Stomach smooth muscle (tissue), 2 donors: ENCODE results near the gene SMC1B.
A peak's percentile ranks its signal among the peaks of the same experiment; 100 is the strongest.

ENCODE experiments used
- H3K27ac ChIP-seq: one replicate; pipeline ENCODE4 v1.7.0; 2013; ENCODE audit warnings: mild to moderate bottlenecking, low read length, inconsistent platforms
- H3K27me3 ChIP-seq, 2 donors: one replicate each; pipeline ENCODE4 v1.7.0; 2013; ENCODE audit warnings: low read length in 2 of 2; ENCODE audit not compliant: insufficient read depth in 2 of 2, control insufficient read depth in 1 of 2
- H3K36me3 ChIP-seq, 2 donors: one replicate each; pipeline ENCODE4 v1.7.0; 2013; ENCODE audit warnings: low read length in 2 of 2; ENCODE audit not compliant: control insufficient read depth in 2 of 2, insufficient read depth in 2 of 2
- H3K4me1 ChIP-seq: one replicate; pipeline ENCODE4 v1.7.0; 2013; ENCODE audit warnings: low read length; ENCODE audit not compliant: control insufficient read depth, insufficient read depth
- H3K4me3 ChIP-seq, 2 donors: one replicate each; pipeline ENCODE4 v1.7.0; 2013; ENCODE audit warnings: low read length in 2 of 2
- H3K9ac ChIP-seq, 2 donors: one replicate each; pipeline ENCODE4 v1.7.0; 2013; ENCODE audit warnings: low read length in 2 of 2, mild to moderate bottlenecking in 1 of 2
- H3K9me3 ChIP-seq, 2 donors: one replicate each; pipeline ENCODE4 v1.7.0; 2013; ENCODE audit warnings: low read length in 2 of 2; ENCODE audit not compliant: control insufficient read depth in 2 of 2
- donor health status: healthy.
- donor health status: Pancreatic carcinoma.

SMC1B gene

DNA sequence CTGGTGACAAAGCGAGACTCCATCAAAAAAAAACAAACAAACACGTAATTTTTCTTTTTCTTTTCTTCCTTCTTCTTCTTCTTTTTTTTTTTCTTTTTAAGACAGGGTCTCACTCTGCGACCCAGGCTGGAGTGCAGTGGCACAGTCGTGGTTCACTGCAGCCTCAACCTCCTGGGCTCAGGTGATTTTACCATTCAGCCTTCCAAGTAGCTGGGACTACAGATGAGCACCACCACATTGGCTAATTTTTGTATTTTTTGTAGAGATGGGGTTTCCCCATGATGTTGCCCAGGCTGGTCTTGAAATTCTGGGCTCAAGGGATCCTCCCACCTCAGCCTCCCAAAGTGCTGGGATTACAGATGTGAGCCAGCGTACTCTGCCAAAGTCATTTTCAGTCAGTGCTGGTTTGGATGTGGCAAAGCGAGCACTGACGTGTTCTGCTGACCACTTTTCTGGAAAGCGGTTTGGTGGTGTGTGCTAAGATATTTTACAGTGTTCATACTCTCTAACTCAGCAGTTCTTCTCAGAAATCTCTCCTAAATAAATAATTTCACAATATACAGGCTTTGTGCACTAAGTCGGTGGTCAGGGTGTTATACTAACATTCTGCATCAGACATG lies 92.9 kb downstream of the SMC1B start:
- H3K9ac ChIP-seq, result peak overlapping the region in 1 of 2 donors; percentile 65
- no peaks in the 10 kb centered on the region for H3K27me3 ChIP-seq
- no peak overlapping the region for H3K4me3 ChIP-seq
- H3K9me3 ChIP-seq, result no peaks in the 10 kb centered on the region
- peaks cover 30% of the 10 kb centered on the region for H3K4me1 ChIP-seq
- H3K36me3 ChIP-seq, result peaks cover 22 to 28% of the 10 kb centered on the region in 2 donors
- H3K27ac ChIP-seq, result peak overlapping the region; percentile 97

DNA sequence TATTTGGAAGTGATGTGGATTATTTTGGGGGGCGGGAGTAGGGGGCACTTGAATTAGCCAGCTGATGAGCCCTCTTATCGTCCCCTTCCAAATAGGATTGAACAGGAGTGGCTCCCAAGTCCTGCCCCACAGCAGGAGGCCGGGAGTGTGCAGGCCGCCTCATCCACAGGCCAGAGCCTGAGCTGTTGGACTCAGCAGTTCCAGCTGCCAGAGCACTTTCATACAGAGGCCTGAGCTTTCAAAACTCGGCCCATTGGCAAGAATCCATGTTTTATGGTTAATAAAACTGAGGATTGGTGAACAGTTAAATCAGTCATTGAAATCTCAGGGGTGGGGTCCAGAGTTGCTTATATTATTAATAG lies 94.1 kb downstream of the SMC1B start:
- Histone ChIP-seq H3K4me3 (peak overlapping the region in 1 of 2 donors; percentile 10), H3K27ac (peak overlapping the region; percentile 97), H3K9ac (peak overlapping the region; percentile 58 to 65), H3K9me3 (no peaks in the 10 kb centered on the region), H3K27me3 (no peaks in the 10 kb centered on the region), H3K4me1 (peaks cover 30% of the 10 kb centered on the region), H3K36me3 (peaks cover 20 to 22% of the 10 kb centered on the region in 2 donors)

DNA sequence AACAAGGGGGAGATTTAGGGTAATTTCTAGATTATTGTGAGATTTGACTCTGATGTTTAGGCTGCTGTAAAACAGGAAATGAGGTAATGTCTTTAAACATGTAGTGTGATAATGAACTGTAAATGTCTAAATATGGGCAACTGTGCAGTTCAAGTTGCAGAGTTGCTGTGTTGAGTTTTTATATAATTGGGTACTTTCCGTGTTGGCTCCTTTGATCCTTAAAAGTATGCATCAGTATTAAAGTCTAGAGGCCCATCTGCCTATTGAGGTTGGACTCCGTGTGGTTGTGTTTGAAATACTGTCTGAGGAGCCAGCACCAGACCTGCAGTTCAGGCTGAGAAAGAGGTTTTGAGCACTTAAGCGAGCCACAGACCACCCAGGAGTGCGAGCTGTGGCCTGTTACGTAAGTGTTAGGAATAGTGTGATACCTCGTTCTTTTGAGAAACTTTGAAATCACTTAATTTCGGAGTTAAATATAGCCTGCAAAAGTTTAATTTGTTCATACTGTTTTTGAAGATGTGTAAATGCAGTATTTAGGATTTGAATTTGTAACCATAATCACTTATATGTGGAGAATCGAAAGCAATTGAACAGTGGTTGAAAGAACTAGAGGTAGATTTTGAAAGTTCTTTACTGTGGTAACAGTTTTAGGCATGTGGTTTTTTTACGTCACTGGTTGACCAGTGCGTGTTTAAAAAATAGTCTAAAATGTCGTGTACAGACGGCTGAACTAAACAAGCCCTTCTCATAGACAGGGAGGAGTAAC lies 94.7 kb downstream of the SMC1B start:
- H3K9ac ChIP-seq, result peak overlapping the region; percentile 58 to 65
- H3K27ac ChIP-seq, result peak overlapping the region; percentile 97
- peaks cover 15 to 17% of the 10 kb centered on the region in 2 donors for H3K36me3 ChIP-seq
- H3K4me3 ChIP-seq, result peak overlapping the region; percentile 10 to 45
- no peaks in the 10 kb centered on the region for H3K27me3 ChIP-seq
- peaks cover 30% of the 10 kb centered on the region for H3K4me1 ChIP-seq
- H3K9me3 ChIP-seq, result no peaks in the 10 kb centered on the region

DNA sequence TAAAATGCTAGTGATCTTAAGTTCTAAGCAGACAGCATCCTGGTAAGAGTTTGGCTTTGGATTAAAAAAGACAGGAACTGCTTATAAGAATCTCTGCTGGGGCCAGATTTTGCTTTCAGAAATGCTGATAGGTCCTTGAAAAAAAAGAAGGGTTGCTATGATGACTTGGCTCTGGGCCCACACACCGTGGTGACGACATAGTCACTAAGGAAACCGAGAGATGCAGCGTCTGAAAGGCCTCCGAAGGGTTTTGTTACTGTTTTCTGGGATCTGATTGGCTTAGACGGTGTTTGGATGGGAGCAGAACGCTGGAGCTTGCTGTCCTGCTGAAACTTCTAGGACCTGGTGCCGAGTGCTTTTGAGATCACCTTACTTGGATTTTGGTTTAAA lies 95.2 kb downstream of the SMC1B start:
- H3K36me3 ChIP-seq, result peaks cover 10 to 12% of the 10 kb centered on the region in 2 donors
- H3K27me3 ChIP-seq, result no peaks in the 10 kb centered on the region
- peak overlapping the region; percentile 97 for H3K27ac ChIP-seq
- peaks cover 30% of the 10 kb centered on the region for H3K4me1 ChIP-seq
- H3K4me3 ChIP-seq, result peak overlapping the region; percentile 10 to 45
- peak overlapping the region; percentile 43 to 65 for H3K9ac ChIP-seq
- H3K9me3 ChIP-seq, result no peaks in the 10 kb centered on the region

DNA sequence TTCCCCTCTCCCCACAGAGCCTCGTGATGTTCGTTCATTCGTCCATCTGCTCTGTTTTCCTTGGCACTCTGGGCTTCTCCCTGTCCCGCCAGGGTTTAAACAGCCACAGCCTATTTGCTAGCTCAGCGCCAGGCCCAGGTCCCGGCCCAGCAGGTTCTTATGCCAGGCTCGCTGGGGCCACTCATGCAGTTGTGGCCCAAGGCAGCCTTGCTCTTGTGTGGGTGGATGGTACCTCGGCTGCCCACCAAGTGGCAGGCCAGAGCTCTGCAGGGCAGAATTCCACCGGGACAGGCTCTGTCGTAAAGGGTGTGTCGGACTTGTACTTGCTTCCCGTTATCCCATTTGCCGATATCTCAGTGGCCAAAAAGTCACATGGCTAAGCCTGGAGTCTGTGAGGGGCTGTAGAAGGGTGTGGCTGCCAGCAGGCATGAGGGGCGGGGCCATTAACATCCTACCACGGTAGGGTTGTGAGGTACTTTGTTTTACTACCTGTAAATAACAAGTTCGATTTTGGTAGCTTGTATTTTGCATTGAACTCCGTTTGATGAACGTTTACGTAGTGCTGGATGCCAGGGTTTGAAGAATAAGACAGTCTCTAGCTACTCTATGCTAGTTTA lies 95.7 kb downstream of the SMC1B start:
- Histone ChIP-seq H3K27ac (peak overlapping the region; percentile 97), H3K9me3 (no peaks in the 10 kb centered on the region), H3K36me3 (peaks cover 5 to 7% of the 10 kb centered on the region in 2 donors), H3K4me3 (peak overlapping the region; percentile 10 to 45), H3K9ac (peak overlapping the region; percentile 43 to 65), H3K4me1 (peaks cover 30% of the 10 kb centered on the region), H3K27me3 (no peaks in the 10 kb centered on the region)

DNA sequence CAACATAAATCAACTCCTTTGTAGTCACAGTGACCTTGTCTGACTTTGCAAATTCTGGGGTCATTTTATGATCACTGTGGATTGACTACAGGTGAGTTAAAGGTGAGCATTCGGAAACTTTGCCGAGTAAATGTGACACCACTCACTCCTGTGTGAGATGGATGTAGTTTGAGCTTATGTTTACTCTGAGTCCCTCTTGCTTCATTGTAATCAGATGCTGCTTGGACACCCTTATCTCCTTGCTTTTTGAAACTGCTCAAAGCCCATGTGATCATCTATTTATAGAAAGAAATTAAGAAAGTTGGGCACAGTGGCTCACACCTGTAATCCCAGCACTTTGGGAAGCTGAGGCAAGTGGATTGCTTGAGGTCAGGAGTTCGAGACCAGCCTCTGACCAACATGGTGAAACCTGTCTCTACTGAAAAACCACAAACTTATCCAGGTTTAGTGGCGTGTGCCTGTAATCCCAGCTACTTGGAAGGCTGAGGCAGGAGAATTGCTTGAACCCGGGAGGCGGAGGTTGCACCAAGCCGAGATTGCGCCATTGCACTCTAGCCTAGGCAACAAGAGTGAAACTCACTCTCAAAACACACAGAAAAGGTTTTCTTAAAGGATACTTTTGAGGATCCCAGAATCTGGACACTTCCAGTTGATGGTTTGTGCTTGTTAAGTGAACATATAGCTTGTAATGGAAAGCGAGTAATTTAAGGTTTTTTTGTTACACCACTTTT lies 96.4 kb downstream of the SMC1B start:
- H3K36me3 ChIP-seq, result peaks cover 0 to 2% of the 10 kb centered on the region in 2 donors
- H3K27me3 ChIP-seq, result no peaks in the 10 kb centered on the region
- H3K9ac ChIP-seq, result peak overlapping the region; percentile 43 to 65
- no peaks in the 10 kb centered on the region for H3K9me3 ChIP-seq
- H3K4me3 ChIP-seq, result no peak overlapping the region
- H3K4me1 ChIP-seq, result peaks cover 30% of the 10 kb centered on the region
- peak overlapping the region; percentile 97 for H3K27ac ChIP-seq

DNA sequence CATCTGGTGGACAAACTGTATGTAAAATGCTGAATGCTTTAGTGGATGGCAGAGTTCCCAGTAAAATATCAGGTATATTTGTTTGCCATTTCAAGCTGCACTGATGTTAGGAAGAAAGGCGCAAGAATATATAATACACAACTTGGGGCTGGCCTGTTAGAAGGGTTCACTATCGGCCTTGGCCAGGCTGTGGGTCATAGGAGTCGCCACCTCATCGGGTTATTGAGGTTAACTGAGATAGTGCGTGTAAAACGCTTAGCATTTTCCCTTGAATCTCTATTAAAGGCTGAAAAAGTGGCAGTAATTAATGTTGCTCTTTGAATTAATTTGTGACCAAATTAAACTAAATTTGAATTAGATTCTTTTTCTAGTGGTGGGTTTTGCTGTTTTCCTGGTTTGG lies 98.6 kb downstream of the SMC1B start:
- Histone ChIP-seq H3K27me3 (no peaks in the 10 kb centered on the region), H3K9ac (no peak overlapping the region), H3K9me3 (no peaks in the 10 kb centered on the region), H3K4me3 (no peak overlapping the region), H3K4me1 (peaks cover 40% of the 10 kb centered on the region), H3K27ac (no peak overlapping the region), H3K36me3 (peaks cover 0 to 2% of the 10 kb centered on the region in 2 donors)

DNA sequence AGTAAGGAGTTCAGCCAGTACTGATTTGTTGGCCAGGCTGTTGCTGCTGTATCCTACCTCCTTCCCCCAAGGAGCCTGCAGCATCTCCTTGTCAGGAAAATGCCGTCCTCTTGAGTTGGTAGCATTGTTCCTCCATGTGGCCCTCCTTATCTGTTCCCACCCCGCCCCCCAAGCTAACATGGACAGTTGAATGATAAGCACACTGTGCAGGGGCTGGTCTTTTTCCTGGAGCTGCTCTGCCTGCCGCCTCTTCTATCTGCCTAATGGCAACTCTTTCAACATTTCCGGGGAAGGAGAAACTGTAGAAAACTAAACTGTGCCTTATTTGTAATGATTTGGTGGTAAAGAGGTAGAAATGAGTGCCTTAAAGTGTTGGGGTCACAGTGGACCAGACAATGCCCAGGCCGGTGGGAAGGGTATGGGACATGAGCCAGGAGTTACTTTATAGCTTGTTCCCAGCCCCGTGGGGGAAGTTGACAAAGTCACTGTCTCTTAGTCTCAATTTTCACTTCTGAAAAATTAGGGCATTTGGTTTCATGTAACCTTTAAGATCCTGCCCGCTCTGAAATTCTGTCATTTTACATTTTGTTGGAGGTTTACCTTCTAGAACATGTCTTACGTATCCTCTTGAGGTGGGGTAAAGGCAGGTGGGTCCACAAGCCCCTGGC lies 99.2 kb downstream of the SMC1B start:
- Histone ChIP-seq H3K9me3 (no peaks in the 10 kb centered on the region), H3K27me3 (no peaks in the 10 kb centered on the region), H3K36me3 (peaks cover 0 to 2% of the 10 kb centered on the region in 2 donors), H3K4me3 (no peak overlapping the region), H3K4me1 (peaks cover 38% of the 10 kb centered on the region), H3K9ac (no peak overlapping the region), H3K27ac (no peak overlapping the region)

DNA sequence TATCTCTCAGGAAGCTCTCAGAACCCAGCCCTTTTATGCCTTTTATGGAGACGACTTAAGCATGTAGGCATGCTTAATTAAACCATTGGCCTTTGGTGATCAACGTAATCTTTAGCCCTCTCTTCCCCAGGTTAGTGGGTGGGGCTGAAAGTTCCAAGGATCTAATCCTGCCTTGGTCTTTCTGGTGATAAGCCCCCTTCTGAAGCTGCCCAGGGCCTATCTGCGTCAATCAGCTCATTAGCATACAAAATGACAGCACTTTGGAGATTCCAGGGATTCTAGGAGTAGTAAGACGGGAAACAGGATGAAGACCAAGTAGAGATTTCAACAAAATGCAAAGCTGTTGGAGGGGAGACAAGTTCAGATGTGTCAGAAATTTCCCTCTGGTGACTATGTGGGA lies 100.5 kb downstream of the SMC1B start:
- Histone ChIP-seq H3K27ac (no peak overlapping the region), H3K4me1 (peaks cover 35% of the 10 kb centered on the region)

DNA sequence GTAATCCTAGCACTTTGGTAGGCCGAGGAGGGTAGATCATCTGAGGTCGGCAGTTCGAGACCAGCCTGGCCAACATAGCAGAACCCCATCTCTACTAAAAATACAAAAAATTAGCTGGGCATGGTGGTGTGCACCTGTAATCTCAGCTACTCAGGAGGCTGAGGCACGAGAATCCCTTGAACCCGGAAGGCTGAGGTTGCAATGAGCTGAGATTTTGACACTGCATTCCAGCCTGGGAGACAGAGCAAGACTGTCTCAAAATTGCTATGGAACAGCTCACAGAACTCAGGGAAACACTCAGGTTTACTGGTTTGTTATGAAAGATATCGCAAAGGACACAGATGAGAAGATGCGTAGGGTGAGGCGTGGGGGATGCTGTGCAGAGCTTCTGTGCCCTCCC lies 101.0 kb downstream of the SMC1B start:
- Histone ChIP-seq H3K27ac (no peak overlapping the region), H3K9me3 (no peaks in the 10 kb centered on the region), H3K9ac (no peak overlapping the region), H3K4me1 (peaks cover 31% of the 10 kb centered on the region), H3K36me3 (peaks cover 0 to 2% of the 10 kb centered on the region in 2 donors), H3K27me3 (no peaks in the 10 kb centered on the region), H3K4me3 (no peak overlapping the region)

More for the DNA sequence above, 100.5 kb downstream of the SMC1B start:
- Histone ChIP-seq H3K9ac (no peak overlapping the region), H3K36me3 (peaks cover 0 to 2% of the 10 kb centered on the region in 2 donors), H3K9me3 (no peaks in the 10 kb centered on the region), H3K27me3 (no peaks in the 10 kb centered on the region), H3K4me3 (no peak overlapping the region)
